Prostate gland (tissue), 2 donors: Measurements from ENCODE around the gene CCNC. TPM values are rescaled to one million over a fixed set of nuclear protein-coding genes. Genes with fewer than 3 reads are reported as not detected.

ENCODE experiments used
- DNase-seq: peaks from one replicate; pipeline ENCODE4 v3.0.0-alpha.2; 2019; ENCODE audit warnings: low spot score
- H3K27ac ChIP-seq, 2 donors: fragments of 200-600 bp; sonication (generic); 2 replicates each; pipeline ENCODE4 v1.5.1; 2017 to 2019
- H3K27me3 ChIP-seq: fragments of 200-600 bp; sonication (generic); replicated peaks from 2 replicates; pipeline ENCODE4 v1.5.1; 2019; ENCODE audit not compliant: insufficient read depth
- H3K36me3 ChIP-seq, 2 donors: fragments of 200-600 bp; sonication (generic); 1 replicate in 1 of 2; 2 replicates in 1 of 2; pipeline versions ENCODE4 v1.5.1 to v1.8.1; 2017 to 2019
- H3K4me1 ChIP-seq: fragments of 200-600 bp; sonication (generic); replicated peaks from 2 replicates; pipeline ENCODE4 v1.5.1; 2019
- H3K4me3 ChIP-seq, 2 donors: fragments of 200-600 bp; sonication (generic); 2 replicates each; pipeline ENCODE4 v1.5.1; 2017 to 2019
- H3K9me3 ChIP-seq: fragments of 200-600 bp; sonication (generic); 2 replicates; pipeline ENCODE4 v1.5.1; 2017
- CTCF ChIP-seq, 4 experiments: fragments of 200-600 bp in 2 of 4; fragments of 450-650 bp in 2 of 4; sonication (generic) in 2 of 4; IDR thresholded peaks; 1 replicate in 3 of 4; 2 replicates in 1 of 4; pipeline ENCODE4 v1.5.1; 2016 to 2019; ENCODE audit warnings: antibody characterized with exemption in 4 of 4, mild to moderate bottlenecking in 2 of 4, moderate library complexity in 2 of 4
- POLR2A ChIP-seq: fragments of 450-650 bp; IDR thresholded peaks from one replicate; pipeline ENCODE4 v1.6.1; 2016; ENCODE audit warnings: antibody characterized with exemption, mild to moderate bottlenecking
- POLR2AphosphoS5 ChIP-seq: sonication (generic); formaldehyde crosslinking; IDR thresholded peaks from one replicate; pipeline ENCODE4 v1.6.1; 2017; ENCODE audit warnings: antibody characterized with exemption
- WGBS: methylation state at CpG from one replicate; pipeline ENCODE4 v1.1.5; 2018; 5-methylcytosine and 5-hydroxymethylcytosine counted together
- intact Hi-C: fragments of 100-400 bp; cut with DNase I; formaldehyde crosslinking; loops from one replicate; pipeline ENCODE4 v1.14.2; 2022
- total RNA-seq, 2 donors: library from RNA; depleted of rRNA; stranded (reverse); fragments of >200 nt; gene quantifications; one replicate each; pipeline ENCODE4 v1.1.0, GENCODE V29; 2016

CCNC gene
- total RNA-seq, 2 donors from 2014 or later = 37.8 to 83.4 TPM

GRCh38 chr6:99613409-99613704 lies 44.9 kb upstream of the CCNC start:
- DNase-seq = no peak
- Histone ChIP-seq H3K9me3 (no peaks in the 10 kb centered on the region), H3K4me3 (peak overlapping the region; percentile 14 to 35), H3K27me3 (peaks cover 61% of the 10 kb centered on the region), H3K27ac (no peak overlapping the region), H3K4me1 (peaks cover 6% of the 10 kb centered on the region), H3K36me3 (no peaks in the 10 kb centered on the region)
- no CpG with 5 or more reads among the region's 37 CpGs for WGBS
- TF ChIP-seq POLR2A (no peak), CTCF (IDR thresholded peaks at IDR 0.05) (peak in 2 of 4 experiments; percentile 10 to 16), POLR2AphosphoS5 (no peak)
- intact Hi-C loops = no loop called here

- intact Hi-C loops = no loop called here
- no peak for DNase-seq
- Histone ChIP-seq H3K9me3 (no peaks in the 10 kb centered on the region), H3K27me3 (peaks cover 58% of the 10 kb centered on the region), H3K4me3 (peak overlapping the region in 1 of 2 donors; percentile 35), H3K27ac (no peak overlapping the region), H3K36me3 (no peaks in the 10 kb centered on the region), H3K4me1 (peaks cover 6% of the 10 kb centered on the region)
- WGBS = 11% methylated on average over 51 of the region's 56 CpGs
- TF ChIP-seq POLR2A (no peak), CTCF (IDR thresholded peaks at IDR 0.05) (no peak), POLR2AphosphoS5 (no peak)
These were observed 44.3 kb upstream of the CCNC start for GRCh38 chr6:99612551-99613408.

GRCh38 chr6:99611148-99611547 lies 42.7 kb upstream of the CCNC start:
- no peak for DNase-seq
- H3K9me3 ChIP-seq = no peaks in the 10 kb centered on the region
- H3K36me3 ChIP-seq = no peaks in the 10 kb centered on the region
- intact Hi-C loops = no loop called here
- H3K27me3 ChIP-seq = peaks cover 63% of the 10 kb centered on the region
- WGBS = 9% methylated on average over 3 of the region's 3 CpGs
- peaks cover 6% of the 10 kb centered on the region for H3K4me1 ChIP-seq
- no peak overlapping the region for H3K4me3 ChIP-seq
- no peak for TF ChIP-seq POLR2AphosphoS5
- H3K27ac ChIP-seq = no peak overlapping the region

GRCh38 chr6:99609905-99610489 lies 41.5 kb upstream of the CCNC start:
- H3K36me3 ChIP-seq = no peaks in the 10 kb centered on the region
- no peak for TF ChIP-seq CTCF (IDR thresholded peaks at IDR 0.05)
- no peak for TF ChIP-seq POLR2A
- TF ChIP-seq POLR2AphosphoS5 = no peak
- peaks cover 66% of the 10 kb centered on the region for H3K27me3 ChIP-seq
- WGBS = 23% methylated on average over 2 of the region's 2 CpGs
- no peak overlapping the region for H3K4me3 ChIP-seq
- H3K9me3 ChIP-seq = no peaks in the 10 kb centered on the region
- DNase-seq = no peak
- intact Hi-C loops = no loop called here
- H3K27ac ChIP-seq = no peak overlapping the region
- peaks cover 6% of the 10 kb centered on the region for H3K4me1 ChIP-seq

- TF ChIP-seq POLR2A (no peak), CTCF (IDR thresholded peaks at IDR 0.05) (no peak), POLR2AphosphoS5 (no peak)
- no peaks in the 10 kb centered on the region for H3K9me3 ChIP-seq
- H3K27me3 ChIP-seq = peaks cover 66% of the 10 kb centered on the region
- intact Hi-C loops = no loop called here
- H3K4me1 ChIP-seq = peaks cover 5% of the 10 kb centered on the region
- DNase-seq = no peak
- WGBS = 8% methylated on average over 24 of the region's 24 CpGs
- H3K27ac ChIP-seq = no peak overlapping the region
- H3K4me3 ChIP-seq = no peak overlapping the region
- no peaks in the 10 kb centered on the region for H3K36me3 ChIP-seq
These were observed 40.5 kb upstream of the CCNC start for GRCh38 chr6:99608886-99609482.
